Neural cell (in vitro differentiated cells): ENCODE results near the gene IGFBP2.

ENCODE experiments used
- EP300 ChIP-seq: fragments of 450-650 bp; conservative IDR thresholded peaks from 2 replicates; pipeline ENCODE4 v1.6.1; 2014; ENCODE audit warnings: antibody characterized with exemption, mild to moderate bottlenecking, moderate library complexity; ENCODE audit not compliant: poor library complexity, severe bottlenecking
- EZH2 ChIP-seq: fragments of 200-600, 300-800 bp; shearing (Covaris generic), sonication (generic); IDR thresholded peaks from 2 replicates; pipeline ENCODE4 v1.6.1; 2014; ENCODE audit warnings: antibody characterized with exemption, low read length, borderline replicate concordance, mild to moderate bottlenecking; ENCODE audit not compliant: insufficient read depth, poor library complexity, severe bottlenecking
- MXI1 ChIP-seq: fragments of 450-650 bp; conservative IDR thresholded peaks from 2 replicates; pipeline ENCODE4 v1.6.1; 2014; ENCODE audit warnings: antibody characterized with exemption, mild to moderate bottlenecking; ENCODE audit not compliant: poor library complexity, severe bottlenecking
- TAF1 ChIP-seq: IDR thresholded peaks from 2 replicates; pipeline ENCODE4 v1.6.1; 2012; ENCODE audit warnings: low read depth
- TF ChIP-seq, protein P1 (sequence below): fragments of 450-650 bp; IDR thresholded peaks from 2 replicates; pipeline ENCODE4 v1.5.1; 2014; ENCODE audit warnings: antibody characterized with exemption, mild to moderate bottlenecking, moderate library complexity; ENCODE audit not compliant: poor library complexity, severe bottlenecking
- TF ChIP-seq, protein P2 (sequence below): IDR thresholded peaks from 2 replicates; pipeline ENCODE4 v1.6.1; 2012; ENCODE audit warnings: borderline replicate concordance

DNA sequence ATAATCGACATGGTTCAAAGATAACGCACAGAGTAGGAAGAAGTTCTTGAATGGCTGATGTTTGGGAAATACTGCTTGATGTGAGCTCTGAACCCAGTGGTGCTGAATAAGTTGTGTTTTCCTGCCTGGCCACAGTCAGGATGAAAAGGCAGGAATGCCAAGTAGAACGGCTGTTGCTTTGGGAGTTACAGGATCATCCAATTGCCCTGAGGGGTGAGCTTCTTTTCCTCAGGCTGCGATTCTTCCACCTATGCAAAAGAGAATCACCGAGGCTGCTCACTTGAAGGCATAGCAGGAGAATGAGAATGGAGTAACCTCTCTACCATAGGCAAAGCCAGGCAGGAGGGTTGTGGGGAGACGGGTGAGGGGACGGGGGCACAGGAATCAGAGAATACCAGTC lies 14.4 kb upstream of the IGFBP2 start:
- TF ChIP-seq, protein P1, sequence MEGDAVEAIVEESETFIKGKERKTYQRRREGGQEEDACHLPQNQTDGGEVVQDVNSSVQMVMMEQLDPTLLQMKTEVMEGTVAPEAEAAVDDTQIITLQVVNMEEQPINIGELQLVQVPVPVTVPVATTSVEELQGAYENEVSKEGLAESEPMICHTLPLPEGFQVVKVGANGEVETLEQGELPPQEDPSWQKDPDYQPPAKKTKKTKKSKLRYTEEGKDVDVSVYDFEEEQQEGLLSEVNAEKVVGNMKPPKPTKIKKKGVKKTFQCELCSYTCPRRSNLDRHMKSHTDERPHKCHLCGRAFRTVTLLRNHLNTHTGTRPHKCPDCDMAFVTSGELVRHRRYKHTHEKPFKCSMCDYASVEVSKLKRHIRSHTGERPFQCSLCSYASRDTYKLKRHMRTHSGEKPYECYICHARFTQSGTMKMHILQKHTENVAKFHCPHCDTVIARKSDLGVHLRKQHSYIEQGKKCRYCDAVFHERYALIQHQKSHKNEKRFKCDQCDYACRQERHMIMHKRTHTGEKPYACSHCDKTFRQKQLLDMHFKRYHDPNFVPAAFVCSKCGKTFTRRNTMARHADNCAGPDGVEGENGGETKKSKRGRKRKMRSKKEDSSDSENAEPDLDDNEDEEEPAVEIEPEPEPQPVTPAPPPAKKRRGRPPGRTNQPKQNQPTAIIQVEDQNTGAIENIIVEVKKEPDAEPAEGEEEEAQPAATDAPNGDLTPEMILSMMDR = no peak
- TF ChIP-seq, protein P2, sequence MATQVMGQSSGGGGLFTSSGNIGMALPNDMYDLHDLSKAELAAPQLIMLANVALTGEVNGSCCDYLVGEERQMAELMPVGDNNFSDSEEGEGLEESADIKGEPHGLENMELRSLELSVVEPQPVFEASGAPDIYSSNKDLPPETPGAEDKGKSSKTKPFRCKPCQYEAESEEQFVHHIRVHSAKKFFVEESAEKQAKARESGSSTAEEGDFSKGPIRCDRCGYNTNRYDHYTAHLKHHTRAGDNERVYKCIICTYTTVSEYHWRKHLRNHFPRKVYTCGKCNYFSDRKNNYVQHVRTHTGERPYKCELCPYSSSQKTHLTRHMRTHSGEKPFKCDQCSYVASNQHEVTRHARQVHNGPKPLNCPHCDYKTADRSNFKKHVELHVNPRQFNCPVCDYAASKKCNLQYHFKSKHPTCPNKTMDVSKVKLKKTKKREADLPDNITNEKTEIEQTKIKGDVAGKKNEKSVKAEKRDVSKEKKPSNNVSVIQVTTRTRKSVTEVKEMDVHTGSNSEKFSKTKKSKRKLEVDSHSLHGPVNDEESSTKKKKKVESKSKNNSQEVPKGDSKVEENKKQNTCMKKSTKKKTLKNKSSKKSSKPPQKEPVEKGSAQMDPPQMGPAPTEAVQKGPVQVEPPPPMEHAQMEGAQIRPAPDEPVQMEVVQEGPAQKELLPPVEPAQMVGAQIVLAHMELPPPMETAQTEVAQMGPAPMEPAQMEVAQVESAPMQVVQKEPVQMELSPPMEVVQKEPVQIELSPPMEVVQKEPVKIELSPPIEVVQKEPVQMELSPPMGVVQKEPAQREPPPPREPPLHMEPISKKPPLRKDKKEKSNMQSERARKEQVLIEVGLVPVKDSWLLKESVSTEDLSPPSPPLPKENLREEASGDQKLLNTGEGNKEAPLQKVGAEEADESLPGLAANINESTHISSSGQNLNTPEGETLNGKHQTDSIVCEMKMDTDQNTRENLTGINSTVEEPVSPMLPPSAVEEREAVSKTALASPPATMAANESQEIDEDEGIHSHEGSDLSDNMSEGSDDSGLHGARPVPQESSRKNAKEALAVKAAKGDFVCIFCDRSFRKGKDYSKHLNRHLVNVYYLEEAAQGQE = no peak
- no peak for TF ChIP-seq EZH2
- no peak for TF ChIP-seq TAF1
- no peak for TF ChIP-seq EP300
- no peak for TF ChIP-seq MXI1
